Pancreas (tissue), 10 donors: ENCODE measurements around the gene PIP4K2A. TPM values are rescaled to one million over a fixed set of nuclear protein-coding genes. Genes with fewer than 3 reads are reported as not detected.
"Not testable (repeated sequence)": the region's sequence is repeated elsewhere in the genome, so short reads cannot be mapped to it uniquely, and the experiment has no call there.

Experiments used
- ATAC-seq, 4 donors: fragments of 200-7000 bp; cut with Tn5 transposase; one replicate each; pipeline versions ENCODE4 v1.8.0 to v1.9.1; 2020; ENCODE audit warnings: mild to moderate bottlenecking in 4 of 4, moderate library complexity in 4 of 4
- DNase-seq, 6 donors: peaks; one replicate each; pipeline ENCODE4 v3.0.0-alpha.2; 2020
- FAIRE-seq: peaks from 2 replicates; lab custom pipeline; 2012; peaks lifted over from hg19 to GRCh38; lab: Jason Lieb, UNC
- H3K27ac ChIP-seq, 4 donors: fragments of 200-600 bp; sonication (generic); 1 replicate in 3 of 4; 2 replicates in 1 of 4; pipeline versions ENCODE4 v1.5.0 to v1.8.0; 2020
- H3K27me3 ChIP-seq, 4 donors: fragments of 200-600 bp; one replicate each; pipeline ENCODE4 v1.8.0; 2021
- H3K36me3 ChIP-seq, 3 donors: fragments of 200-600 bp; sonication (generic) in 1 of 3; one replicate each; pipeline versions ENCODE4 v1.5.0 to v1.8.0; 2020 to 2021
- H3K4me1 ChIP-seq, 3 donors: fragments of 200-600 bp; one replicate each; pipeline ENCODE4 v1.8.0; 2021
- H3K4me3 ChIP-seq, 4 donors: fragments of 200-600 bp; sonication (generic) in 2 of 4; one replicate each; pipeline versions ENCODE4 v1.5.0 to v1.8.0; 2020 to 2021
- H3K9me3 ChIP-seq, 4 donors: fragments of 200-600 bp; one replicate each; pipeline ENCODE4 v1.8.0; 2021
- WGBS, 2 donors: extraction: QIAGEN DNeasy Blood & Tissue Kit; methylation state at CpG; one replicate each; pipeline ENCODE4 v1.1.7; 2013; 5-methylcytosine and 5-hydroxymethylcytosine counted together
- intact Hi-C, 3 donors: fragments of 100-400 bp; cut with DNase I; formaldehyde crosslinking; loops; one replicate each; pipeline versions ENCODE4 v1.11.1 to v1.14.2; 2022
- polyA plus RNA-seq, 2 donors: library from polyadenylated mRNA; stranded (reverse); fragments of 200-250 nt; gene quantifications; one replicate each; pipeline ENCODE4 v1.2.3, GENCODE V29; 2013
- total RNA-seq, 6 donors: library from RNA; stranded (reverse); fragmentation: NEBNext Ultra II Directional in 4 of 6; extraction: Animal tissue kit (Norgen Biotek cat#: 25700) in 4 of 6; gene quantifications; one replicate each; pipeline versions ENCODE4 v1.2.1 to v1.2.4, GENCODE V29; 2021 to 2023
- TF ChIP-seq, protein P1 (sequence below), 4 donors: fragments of 200-600 bp; sonication (generic) in 3 of 4; IDR thresholded peaks; one replicate each; pipeline versions ENCODE4 v1.5.0 to v1.8.0; 2021; ENCODE audit warnings: antibody characterized with exemption in 4 of 4
- donor health status: healthy with polysubstance abuse.
- donor health status: DM: no; HTN: no; CAD: no; lungs with moderate emphysema.
- donor health status: DM: no; HTN: no; CAD: no.
- donor health status: control.
- donor health status: control.
- donor health status: Bipolar disorder and iron deficiency.
- donor health status: DM: yes; HTN: yes; CAD: no.
- donor health status: DM: no; HTN: no; CAD: no.
- donor health status: DM: no; HTN: no; CAD: no.
- donor health status: DM: yes; HTN: yes; CAD: no.

Gene PIP4K2A
- total and polyA plus RNA-seq, 8 donors: 3.6 to 17.8 (median 6.7) TPM

DNA sequence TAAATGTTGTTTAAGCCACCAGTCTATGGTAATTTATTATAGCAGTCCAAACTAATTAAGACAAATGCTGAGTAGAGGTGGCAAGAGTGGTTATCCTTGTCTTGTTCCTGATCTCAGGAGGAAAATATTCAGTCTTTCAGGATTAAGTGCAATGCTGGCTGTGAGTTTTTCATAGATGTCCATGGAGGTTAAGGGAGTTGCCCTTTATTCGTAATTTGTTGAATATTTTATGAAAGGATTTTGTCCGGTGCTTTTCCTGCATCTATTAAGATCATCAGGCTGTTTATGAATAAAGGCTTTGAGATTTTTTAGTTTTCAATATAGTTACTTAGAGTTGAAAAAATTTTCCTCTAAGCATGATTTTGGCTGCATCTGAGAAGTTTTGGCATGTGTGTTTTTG lies 186.9 kb downstream of the PIP4K2A start:
- ATAC-seq: no peak
- whole genome bisulfite sequencing, 2 donors: 80 to 87% methylated on average over 2 of the region's 2 CpGs

DNA sequence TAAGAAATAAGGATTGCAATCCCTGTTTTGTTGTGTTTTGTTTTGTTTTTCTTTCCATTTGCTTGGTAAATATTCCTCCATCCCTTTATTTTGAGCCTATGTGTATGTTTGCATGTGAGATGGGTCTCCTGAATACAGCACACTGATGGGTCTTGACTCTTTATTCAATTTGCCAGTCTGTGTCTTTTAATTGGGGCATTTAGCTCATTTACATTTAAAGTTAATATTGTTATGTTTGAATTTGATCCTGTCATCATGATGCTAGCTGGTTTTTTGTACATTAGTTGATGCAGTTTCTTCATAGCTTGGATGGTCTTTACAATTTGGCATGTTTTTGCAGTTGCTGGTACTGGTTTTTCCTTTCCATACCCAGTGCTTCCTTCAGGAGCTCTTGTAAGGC lies 190.0 kb downstream of the PIP4K2A start:
- H3K36me3 ChIP-seq, H3K9me3 ChIP-seq, H3K4me3 ChIP-seq, DNase-seq, H3K27ac ChIP-seq, H3K27me3 ChIP-seq, ATAC-seq, FAIRE-seq, H3K4me1 ChIP-seq, intact Hi-C loops: not testable (repeated sequence)

More for the DNA sequence above, 186.9 kb downstream of the PIP4K2A start:
- no peaks in the 10 kb centered on the region for H3K36me3 ChIP-seq
- no peak overlapping the region for H3K27ac ChIP-seq
- no peak overlapping the region for H3K4me3 ChIP-seq
- peaks cover 0 to 4% (median 0%) of the 10 kb centered on the region in 4 donors for H3K9me3 ChIP-seq
- intact Hi-C loops: no loop called here
- DNase-seq (no peak), FAIRE-seq (no peak)
- no peaks in the 10 kb centered on the region for H3K4me1 ChIP-seq
- no peaks in the 10 kb centered on the region for H3K27me3 ChIP-seq
- TF ChIP-seq, protein P1, sequence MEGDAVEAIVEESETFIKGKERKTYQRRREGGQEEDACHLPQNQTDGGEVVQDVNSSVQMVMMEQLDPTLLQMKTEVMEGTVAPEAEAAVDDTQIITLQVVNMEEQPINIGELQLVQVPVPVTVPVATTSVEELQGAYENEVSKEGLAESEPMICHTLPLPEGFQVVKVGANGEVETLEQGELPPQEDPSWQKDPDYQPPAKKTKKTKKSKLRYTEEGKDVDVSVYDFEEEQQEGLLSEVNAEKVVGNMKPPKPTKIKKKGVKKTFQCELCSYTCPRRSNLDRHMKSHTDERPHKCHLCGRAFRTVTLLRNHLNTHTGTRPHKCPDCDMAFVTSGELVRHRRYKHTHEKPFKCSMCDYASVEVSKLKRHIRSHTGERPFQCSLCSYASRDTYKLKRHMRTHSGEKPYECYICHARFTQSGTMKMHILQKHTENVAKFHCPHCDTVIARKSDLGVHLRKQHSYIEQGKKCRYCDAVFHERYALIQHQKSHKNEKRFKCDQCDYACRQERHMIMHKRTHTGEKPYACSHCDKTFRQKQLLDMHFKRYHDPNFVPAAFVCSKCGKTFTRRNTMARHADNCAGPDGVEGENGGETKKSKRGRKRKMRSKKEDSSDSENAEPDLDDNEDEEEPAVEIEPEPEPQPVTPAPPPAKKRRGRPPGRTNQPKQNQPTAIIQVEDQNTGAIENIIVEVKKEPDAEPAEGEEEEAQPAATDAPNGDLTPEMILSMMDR (IDR thresholded peaks at IDR 0.05): no peak

DNA sequence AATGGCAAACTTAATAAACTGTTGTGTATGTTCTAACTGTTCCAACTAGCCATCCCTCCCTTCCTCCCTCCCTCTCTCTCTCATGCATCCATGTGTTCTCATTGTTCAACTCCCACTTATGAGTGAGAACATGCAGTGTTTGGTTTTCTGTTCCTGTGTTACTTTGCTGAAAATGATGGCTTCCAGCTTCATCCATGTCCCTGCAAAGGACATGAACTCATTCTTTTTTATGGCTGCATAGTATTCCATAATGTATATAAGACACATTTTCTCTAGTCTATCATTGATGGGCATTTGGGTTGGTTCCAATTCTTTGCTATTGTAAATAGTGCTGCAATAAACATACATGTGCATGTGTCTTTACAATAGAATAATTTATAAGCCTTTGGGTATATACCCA lies 193.7 kb downstream of the PIP4K2A start:
- H3K9me3 ChIP-seq, FAIRE-seq, H3K27ac ChIP-seq, DNase-seq, H3K27me3 ChIP-seq, H3K36me3 ChIP-seq, H3K4me3 ChIP-seq, ATAC-seq, intact Hi-C loops, H3K4me1 ChIP-seq: not testable (repeated sequence)

DNA sequence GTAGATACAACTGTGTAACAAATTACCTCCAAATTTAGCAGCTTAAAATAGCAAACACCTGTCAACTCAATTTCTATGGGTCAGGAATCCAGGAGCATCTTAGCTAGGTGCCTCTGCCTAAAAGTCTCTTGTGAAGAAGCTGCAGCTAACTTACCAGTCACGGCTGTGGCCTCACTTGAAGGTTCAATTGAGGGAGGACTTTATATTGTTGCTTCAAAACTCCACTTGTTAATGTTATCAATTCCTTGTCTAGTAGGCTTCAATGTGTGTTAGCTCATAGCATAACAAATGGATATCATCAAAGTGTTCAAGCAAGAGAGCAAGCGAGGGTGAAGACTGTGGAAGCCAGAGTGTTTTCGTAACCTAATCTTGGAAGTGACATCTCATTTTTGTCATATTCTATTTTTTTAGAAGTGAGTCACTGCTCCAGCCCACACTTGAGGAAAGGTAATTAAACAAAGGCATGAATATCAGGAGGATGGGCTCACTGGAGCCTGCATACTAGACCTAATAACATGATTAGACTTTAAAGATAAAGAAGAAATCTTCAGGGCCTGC lies 196.1 kb downstream of the PIP4K2A start:
- H3K9me3 ChIP-seq: no peaks in the 10 kb centered on the region
- 65 to 67% methylated on average over 3 of the region's 3 CpGs for WGBS, 2 donors
- intact Hi-C loops: no loop called here
- no peak overlapping the region for H3K27ac ChIP-seq
- DNase-seq (no peak), FAIRE-seq (no peak), ATAC-seq (no peak)
- TF ChIP-seq, protein P1 (IDR thresholded peaks at IDR 0.05): no peak
- no peaks in the 10 kb centered on the region for H3K27me3 ChIP-seq
- H3K4me1 ChIP-seq: no peaks in the 10 kb centered on the region
- no peak overlapping the region for H3K4me3 ChIP-seq
- H3K36me3 ChIP-seq: no peaks in the 10 kb centered on the region

DNA sequence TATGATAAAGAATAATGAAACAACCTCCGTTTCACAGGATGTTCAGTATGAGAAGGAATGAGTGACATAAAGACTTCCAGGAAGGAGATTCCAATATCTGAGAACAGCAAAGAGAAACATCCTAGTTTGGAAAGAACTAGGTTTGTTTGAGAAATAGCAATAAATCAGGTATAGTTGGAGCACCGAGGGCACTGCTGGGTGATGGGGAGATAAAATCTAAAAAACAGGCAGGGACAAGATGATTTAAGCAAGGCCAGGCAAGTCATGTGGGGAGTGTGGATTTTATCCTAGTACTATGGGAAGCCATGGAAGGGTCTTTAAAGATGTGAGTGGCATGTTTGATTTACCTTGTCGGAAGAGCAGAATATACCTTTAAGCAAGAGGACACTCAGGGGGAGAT lies 199.4 kb downstream of the PIP4K2A start:
- no peak for ATAC-seq
- no peak for DNase-seq
- Histone ChIP-seq H3K9me3 (no peaks in the 10 kb centered on the region), H3K27me3 (no peaks in the 10 kb centered on the region), H3K36me3 (no peaks in the 10 kb centered on the region), H3K4me1 (no peaks in the 10 kb centered on the region), H3K4me3 (no peak overlapping the region), H3K27ac (no peak overlapping the region)
- no peak for FAIRE-seq
- TF ChIP-seq, protein P1 (IDR thresholded peaks at IDR 0.05): no peak
- intact Hi-C loops: no loop called here
- WGBS, 2 donors: 79 to 85% methylated on average over 3 of the region's 3 CpGs

DNA sequence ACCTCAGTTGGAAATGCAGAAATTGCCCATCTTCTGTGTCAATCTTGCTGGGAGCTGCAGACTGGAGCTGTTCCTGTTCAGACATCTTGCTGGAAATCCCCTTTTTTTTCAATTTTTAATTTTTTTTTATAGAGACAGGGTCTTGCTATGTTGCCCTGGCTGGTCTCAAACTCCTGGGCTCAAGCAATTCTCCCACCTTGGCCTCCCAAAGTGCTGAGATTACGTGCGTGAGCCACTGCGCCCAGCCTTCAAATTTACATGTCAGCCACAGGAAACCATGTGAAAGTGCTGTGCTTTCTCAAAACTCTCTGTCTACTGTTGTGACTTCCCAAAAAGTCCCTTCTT lies 200.0 kb downstream of the PIP4K2A start:
- DNase-seq, H3K27ac ChIP-seq, ATAC-seq, H3K9me3 ChIP-seq, H3K36me3 ChIP-seq, H3K4me3 ChIP-seq, intact Hi-C loops, H3K4me1 ChIP-seq, H3K27me3 ChIP-seq, FAIRE-seq: not testable (repeated sequence)
- WGBS, 2 donors: 91 to 95% methylated on average over 3 of the region's 3 CpGs

DNA sequence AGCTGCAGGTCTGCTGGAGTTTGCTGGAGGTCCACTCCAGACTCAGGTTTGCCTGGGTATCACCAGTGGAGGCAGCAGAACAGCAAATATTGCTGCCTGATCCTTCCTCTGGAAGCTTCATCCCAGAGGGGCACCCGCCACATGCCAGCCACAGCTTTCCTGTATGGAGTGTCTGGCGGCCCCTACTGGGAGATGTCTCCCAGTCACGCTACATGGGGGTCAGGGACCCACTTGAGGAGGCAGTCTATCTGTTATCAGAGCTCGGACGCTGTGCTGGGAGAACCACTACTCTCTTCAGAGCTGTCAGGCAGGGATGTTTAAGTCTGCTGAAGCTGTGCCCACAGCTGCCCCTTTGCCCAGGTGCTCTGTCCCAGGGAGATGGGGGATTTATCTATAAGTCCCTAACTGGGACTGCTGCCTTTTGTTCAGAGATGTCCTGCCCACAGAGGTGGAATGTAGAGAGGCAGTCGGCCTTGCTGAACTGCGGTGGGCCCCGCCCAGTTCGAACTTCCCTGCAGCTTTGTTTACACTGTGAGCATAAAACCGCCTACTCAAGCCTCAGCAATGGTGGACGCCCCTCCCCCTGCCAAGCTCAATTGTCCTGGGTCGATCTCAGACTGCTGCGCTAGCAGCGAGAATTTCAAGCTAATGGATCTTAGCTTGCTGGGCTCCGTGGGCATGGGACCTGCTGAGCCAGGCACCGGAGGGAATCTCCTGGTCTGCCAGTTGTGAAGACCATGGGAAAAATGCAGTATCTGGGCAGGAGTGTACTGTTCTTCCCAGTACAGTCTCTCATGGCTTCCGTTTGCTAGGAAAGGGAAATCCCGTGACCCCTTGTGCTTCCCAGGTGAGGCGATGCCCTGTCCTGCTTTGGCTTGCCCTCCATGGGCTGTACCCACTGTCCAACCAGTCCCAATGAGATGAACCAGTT lies 200.6 kb downstream of the PIP4K2A start:
- H3K9me3 ChIP-seq, H3K4me3 ChIP-seq, H3K36me3 ChIP-seq, FAIRE-seq, H3K27ac ChIP-seq, H3K27me3 ChIP-seq, H3K4me1 ChIP-seq, intact Hi-C loops: not testable (repeated sequence)
- 30 to 48% methylated on average over 19 of the region's 19 CpGs for WGBS, 2 donors
- DNase-seq: peak in 2 of 6 donors; percentile 17 to 34
- ATAC-seq: peak in 3 of 4 donors; percentile 23 to 75 (median 36)

DNA sequence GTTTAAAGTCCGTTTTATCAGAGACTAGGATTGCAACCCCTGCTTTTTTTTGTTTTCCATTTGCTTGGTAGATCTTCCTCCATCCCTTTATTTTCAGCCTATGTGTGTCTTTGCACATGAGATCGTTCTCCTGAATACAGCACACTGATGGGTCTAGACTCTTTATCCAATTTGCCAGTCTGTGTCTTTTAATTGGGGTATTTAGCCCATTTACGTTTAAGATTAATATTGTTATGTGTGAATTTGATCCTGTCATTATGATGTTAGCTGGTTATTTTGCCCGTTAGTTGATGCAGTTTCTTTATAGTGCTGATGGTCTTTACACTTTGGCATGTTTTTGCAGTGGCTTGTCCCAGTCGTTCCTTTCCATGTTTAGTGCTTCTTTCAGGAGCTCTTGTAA lies 202.4 kb downstream of the PIP4K2A start:
- FAIRE-seq, ATAC-seq: not testable (repeated sequence)
- 67 to 78% methylated on average over 5 of the region's 5 CpGs for WGBS, 2 donors

DNA sequence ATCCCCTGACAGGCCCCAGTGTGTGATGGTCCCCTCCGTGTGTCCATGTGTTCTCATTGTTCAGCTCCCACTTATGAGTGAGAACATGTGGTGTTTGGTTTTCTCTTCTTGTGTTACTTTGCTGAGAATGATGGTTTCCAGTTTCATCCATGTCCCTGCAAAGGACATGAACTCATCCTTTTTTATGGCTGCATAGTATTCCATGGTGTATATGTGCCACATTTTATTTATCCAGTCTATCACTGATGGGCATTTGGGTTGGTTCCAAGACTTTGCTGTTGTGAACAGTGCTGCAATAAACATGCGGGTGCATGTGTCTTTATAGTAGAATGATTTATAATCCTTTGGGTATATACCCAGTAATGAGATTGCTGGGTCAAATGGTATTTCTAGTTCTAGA lies 206.2 kb downstream of the PIP4K2A start:
- intact Hi-C loops, FAIRE-seq, DNase-seq, H3K4me3 ChIP-seq, H3K27ac ChIP-seq, H3K4me1 ChIP-seq, H3K27me3 ChIP-seq, H3K36me3 ChIP-seq, ATAC-seq, H3K9me3 ChIP-seq: not testable (repeated sequence)
- WGBS, 2 donors: 95 to 96% methylated on average over 2 of the region's 2 CpGs

More for the DNA sequence above, 202.4 kb downstream of the PIP4K2A start:
- intact Hi-C loops, H3K4me3 ChIP-seq, H3K27me3 ChIP-seq, H3K36me3 ChIP-seq, DNase-seq, H3K4me1 ChIP-seq, H3K27ac ChIP-seq, H3K9me3 ChIP-seq: not testable (repeated sequence)
